Stimulated activated CD4-positive, alpha-beta T cell treated with anti-CD3 and anti-CD28 coated beads, Interleukin-4, amount 100 ng/mL, for 24 hours (primary cell): ENCODE data around the gene HIPK4.
"Not testable (repeated sequence)": the region's sequence is repeated elsewhere in the genome, so short reads cannot be mapped to it uniquely, and the experiment has no call there.

Experiments
- DNase-seq: peaks from one replicate; pipeline ENCODE4 v3.0.0-alpha.2; 2020

HIPK4 gene

DNA sequence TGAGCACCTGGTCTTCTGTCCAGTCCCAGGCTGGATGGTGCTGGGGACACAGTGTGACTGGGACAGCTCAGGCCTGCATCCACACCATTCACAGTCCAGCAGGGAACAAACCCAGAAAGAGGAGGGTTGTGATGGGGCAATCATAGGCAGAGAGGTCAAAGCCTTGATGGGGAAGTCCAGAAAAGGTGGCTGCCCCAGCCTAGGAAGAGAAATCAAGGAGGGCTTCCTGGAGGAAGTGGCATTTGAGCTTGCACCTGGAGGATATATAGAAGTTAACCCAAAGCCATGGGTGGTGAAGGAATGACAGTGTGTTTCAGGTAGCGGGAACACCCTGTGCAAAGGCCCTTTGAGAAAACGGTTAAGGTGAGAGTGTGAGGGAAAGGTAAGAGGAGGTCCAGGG, 25.8 kb upstream of the HIPK4 start:
- DNase-seq: no peak

DNA sequence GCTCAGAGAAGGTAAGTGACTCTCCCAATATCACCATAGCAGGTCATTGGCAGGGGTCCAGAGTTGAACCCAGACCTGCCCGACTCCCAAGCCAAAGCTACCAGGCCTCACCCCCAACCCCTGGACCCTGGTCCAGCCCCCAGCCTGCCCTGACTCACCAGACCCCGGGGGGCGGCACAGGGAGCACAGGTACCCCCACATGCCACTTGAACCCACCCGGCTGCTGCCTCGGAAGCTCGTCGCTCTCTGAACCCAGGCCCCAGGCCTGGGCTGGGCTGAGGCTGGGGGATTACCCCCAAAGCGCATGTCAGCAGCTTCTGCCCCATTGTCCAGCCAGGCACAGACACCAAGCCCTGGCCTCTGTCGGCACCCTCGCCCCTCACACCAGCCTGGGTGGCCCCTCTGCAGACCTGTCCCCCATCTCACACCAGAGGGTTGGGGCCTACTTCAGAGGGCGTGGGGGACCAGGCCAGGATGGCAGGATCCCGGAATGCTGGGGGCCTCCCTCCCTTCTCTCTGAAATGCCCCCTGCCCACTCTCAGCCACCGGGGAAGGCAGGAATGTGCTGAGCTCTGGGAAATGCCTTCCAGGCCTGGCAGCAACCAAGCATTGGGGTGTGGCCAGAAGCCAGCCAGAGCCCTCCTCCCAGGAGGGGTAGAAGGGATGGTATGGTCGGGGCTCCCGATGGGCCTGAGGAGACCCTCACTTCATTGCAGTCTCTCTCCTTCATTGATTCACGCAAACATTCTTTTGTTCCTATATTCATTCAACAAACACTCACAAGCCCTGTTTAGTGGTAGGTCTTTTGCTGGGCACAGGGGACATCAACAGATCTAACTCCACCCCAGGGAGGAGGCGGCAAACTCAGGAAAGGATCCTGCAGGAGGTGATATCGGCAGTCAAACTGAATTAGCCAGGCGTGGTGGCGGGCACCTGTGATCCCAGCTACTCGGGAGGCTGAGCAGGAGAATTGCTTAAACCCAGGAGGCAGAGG, 24.9 kb upstream of the HIPK4 start:
- DNase-seq: no peak

DNA sequence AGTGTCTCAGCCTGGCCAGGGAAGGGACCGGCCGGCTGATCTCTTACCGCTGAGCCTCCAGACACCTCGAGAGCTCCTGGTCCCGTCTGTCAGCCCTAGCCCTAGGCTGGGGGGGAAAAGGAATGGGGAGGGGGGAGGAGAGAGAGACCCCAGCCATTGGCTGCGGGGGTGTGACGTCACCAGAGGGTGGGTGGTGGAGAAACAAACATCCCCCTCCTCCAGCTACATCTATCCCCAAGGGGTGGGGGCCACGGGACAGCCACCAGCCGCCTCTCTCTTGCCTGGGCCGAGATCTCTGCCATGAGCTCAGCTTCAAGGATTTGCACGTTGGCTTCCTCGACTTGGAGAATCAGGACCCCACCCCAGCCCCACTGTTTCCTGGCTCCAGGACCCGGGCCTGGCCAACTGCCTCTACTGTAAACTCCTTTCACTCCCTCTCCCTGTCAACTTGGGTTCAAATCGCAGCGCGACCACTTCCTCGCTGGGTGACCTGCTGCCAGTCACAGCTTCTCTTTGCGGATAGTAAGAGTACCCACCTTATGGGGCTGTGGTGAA, 23.4 kb upstream of the HIPK4 start, which contains the start of gene PRX:
Gene PRX, minus strand, starts transcription at position 88 of the 555 bp plus-strand sequence. CDS start 5,446 bp downstream, outside the sequence.
- DNase-seq: no peak

DNA sequence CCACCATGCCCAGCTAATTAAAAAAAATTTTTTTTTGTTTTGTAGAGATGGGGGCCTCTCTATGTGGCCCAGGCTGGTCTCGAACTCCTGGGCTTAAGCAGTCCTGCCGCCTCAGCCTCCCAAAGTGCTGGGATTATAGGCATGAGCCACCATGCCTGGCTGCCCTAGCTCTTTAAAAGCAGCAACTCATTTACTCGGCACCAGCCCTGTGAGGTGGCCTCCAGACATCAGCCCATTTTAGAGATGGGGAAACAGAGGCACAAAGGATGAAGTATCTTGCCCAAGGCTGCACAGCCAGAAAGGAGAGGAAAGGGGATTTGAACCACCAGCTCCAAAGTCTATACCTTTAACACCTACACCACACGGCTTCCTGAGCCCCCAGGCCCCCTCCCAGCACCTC, 22.9 kb upstream of the HIPK4 start:
- DNase-seq: no peak

DNA sequence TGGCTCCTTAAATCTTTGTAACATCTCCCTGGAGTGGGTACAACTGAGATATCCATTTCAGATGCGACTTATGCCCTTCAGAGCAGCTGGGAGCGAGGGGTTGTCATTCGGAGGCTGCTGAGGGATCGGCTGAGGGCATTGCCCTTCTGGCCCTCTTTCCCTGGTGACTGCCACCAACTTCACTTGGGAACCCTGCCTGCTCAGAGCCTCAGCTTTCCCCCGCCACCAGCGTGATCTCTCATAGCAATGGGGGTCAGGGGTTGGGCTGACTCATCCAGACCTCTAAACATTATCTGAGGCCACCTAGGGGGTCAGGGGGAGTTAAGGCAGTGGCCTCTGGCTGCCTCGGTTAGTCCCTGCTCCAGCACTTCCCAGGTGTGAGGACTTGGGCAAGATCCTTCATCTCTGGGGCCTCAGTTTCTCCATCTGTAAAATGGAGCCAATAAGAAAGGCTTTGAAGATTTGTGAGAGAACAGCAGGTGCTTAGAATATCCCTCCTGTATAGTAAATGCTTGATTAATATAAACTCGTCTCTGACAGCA, 22.0 kb upstream of the HIPK4 start:
- no peak for DNase-seq

DNA sequence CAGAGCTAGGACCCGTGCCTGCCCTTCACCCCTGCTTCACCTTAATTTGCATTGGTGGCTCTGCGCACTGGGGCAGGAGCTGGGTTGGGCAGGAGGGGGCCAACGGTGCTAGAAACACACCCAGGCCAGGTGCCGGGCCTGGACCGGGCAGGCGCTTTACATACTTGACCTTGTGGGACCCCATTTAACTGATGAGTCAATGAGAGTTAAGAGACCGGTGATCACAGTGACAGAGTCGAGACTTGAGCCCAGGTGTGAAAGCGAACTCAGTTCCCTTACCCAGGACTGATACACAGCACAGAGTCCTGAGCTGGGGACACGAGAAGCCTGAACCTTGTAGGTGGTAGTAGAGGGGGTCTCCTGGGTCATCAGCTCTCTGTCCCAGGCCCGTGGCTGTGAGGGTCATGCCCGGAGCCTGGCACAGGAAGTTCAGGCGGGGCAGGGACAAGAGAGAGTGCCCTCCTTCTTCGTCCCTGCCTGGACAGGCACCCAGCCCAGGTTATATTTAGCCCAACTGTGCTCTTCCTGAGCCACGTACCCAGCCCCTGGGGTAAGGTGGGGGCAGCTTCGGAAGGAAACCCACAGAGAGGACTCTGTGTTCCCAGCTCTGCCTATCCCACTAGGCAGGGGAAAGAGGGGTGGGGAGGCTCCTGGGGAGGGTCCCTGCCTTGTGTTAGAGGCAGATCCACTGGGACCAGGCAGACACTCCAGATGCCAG, 21.3 kb upstream of the HIPK4 start:
- DNase-seq: no peak

DNA sequence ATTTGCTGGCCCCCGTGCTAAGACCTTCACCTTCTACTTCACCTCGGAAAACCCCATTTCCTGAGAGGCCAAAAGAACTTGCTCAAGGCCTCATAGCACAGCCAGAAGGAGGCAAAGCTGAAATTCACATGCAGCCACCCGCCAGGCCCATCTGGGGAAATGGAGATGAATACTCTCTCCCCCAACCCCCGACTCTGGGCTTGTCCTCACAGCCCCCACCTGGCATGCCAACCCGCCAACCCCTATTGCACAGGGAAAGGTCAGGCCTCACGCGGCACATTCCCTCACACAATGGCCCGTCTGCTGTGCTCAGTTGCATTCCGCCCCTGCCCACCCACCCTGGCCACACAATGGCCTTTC, 20.0 kb upstream of the HIPK4 start:
- no peak for DNase-seq

DNA sequence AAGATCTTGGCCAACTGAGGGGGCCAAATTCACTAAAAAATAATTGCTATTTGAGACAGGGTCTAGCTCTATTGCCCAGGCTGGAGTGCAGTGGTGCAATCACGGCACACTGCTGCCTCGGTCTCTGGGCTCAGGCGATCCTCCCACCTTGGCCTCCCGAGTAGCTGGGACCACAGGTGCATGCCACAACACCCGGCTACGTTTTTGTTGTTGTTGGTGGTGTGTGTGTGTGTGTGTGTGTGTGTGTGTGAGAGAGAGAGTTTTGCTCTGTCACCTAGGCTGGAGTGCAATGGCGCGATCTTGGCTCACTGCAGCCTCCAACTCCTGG, 18.6 kb upstream of the HIPK4 start:
- DNase-seq: not testable (repeated sequence)

DNA sequence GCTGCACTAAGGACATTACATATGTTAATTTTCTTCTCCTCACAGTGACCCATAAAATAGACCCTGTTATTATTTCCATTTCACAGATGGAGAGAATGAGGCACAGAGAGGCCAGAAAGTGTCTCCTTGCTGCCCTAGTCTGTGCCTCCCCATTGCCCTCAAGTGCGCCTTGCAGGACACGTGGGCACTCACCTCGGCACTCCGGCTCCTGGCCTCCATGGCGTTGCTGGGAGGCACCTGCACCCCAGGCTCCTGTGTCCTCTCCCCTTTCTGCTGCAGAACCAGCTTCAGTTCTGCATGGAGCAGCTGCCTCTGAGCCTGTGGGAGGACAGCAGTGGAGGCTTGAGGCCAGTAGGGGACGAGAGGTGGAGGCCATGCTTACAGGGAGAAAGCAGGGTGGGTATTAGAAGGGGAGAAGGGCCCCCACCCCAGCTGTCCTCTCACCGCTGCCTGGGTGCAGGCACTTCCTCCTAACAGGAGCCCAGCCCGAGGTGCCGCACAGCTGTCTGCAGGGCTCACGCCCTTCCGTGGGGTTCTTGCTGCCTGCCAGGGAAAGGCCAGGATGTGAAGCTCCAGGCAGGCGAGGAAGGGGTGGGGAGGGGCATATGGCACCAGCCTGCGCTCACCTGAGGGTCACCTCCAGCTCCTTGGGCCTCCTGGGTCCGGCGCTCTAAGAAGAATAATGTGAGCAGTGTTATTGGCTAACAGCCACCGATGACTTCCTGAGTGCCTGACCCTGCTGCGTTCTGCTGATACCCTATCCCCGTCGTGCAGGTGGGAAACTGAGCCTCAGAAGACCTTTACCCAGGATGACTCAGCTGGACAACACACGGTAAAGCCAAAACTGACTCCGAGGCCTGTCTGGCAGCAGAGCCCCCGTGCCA, 18.0 kb upstream of the HIPK4 start:
- no peak for DNase-seq

DNA sequence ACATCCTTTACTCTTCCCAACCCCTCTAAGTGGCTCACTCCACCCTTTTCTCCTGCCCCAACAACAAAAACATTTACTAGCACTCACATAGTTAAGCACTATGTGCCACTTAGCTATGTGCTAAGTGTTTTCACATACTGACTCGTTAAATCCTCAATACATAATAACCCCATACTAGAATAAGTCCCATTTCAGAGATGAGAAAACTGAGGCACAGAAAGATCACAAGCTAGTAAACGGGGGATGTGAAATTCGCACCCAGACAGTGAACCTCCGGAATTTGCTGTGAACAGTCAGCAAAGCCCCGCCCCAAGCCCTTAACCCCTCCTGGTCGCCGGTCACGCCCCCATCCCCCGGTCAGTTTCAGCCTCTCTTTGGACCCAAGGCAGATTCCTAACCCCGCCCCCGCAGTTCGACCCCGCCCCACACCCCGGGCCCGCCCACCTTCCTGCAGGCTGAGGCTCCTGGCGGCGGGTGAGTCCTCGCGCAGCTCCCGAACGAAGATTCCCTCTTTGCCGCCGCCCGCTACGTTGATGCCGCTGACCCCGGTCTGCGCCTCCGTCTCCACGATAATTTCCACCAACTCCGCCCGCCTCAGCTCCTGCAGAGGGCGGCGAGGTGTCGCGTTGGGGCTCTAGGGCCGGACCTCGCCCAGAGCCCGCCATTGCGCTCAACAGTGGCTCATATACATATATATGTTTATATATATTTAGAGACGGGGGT, 13.4 kb upstream of the HIPK4 start:
- DNase-seq: peak; percentile 72

DNA sequence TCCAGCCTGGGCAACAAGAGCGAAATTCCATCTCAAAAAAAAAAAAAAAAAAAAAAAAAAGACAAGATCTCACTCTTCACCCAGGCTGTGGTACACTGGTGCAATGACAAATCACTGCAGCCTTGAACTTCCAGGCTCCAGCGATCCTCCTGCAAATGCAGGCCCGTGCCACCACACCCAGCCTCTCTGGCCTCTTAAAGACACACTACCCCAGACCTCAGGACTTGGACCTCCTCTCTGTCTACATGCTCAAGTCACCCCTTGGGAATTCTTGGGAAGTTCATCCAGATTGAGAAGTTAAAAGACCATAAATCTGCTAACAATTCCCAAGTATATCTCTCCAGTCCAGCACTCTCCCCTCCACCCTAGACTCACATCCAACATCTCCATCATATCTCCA, 10.6 kb upstream of the HIPK4 start:
- no peak for DNase-seq

DNA sequence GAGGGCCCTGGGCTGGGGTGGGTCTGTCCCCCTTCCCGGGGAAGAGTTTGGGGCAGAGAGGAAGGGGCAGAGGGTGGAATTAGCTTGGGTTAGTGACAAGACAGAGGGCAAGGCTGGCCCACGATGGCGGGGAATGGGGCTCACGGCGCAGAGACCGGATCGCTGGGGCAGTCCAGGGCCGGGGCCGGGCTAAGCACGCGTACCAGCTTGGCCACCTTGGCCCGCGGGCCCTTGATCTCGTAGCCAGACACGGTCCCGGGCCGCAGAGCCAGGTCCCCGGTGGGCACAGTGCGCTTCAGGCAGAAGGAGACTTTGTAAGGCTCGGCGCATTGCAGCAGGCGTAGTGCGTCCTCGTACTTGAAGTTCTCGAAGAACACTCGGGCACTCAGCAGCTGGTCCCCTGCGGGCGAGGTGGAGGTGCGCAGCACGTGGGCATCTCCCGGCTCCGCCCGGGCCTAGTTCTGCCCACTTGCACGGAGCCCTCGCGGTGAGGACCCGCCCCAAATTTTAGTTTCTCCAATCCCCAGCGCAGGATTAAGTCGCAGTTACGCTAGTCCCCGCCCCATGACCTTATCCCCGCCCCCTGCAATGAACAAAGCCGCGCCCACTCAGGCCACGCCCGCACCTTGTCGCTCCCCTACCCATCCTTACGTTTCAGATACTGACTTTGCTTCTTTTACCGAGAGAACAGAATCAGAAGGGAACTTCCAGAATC, 8.6 kb upstream of the HIPK4 start:
- peak; percentile 59 for DNase-seq

DNA sequence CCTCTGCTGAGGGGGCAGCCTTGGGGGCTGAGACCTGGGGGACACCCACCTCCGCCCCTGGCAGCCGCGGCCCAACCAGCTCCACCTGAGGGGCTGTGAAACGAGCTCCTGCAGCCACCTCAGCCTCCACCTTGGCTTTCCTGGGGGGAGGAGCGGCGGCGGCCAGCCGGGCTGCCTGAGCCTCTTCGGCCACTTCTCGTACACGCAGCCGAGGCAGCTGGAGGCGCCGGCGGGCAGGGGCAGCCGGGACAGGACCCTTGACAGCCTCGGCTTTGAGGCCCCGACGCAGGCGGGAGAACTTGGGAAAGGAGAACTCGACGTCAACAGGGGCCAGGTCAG, 7.6 kb upstream of the HIPK4 start:
- no peak for DNase-seq

DNA sequence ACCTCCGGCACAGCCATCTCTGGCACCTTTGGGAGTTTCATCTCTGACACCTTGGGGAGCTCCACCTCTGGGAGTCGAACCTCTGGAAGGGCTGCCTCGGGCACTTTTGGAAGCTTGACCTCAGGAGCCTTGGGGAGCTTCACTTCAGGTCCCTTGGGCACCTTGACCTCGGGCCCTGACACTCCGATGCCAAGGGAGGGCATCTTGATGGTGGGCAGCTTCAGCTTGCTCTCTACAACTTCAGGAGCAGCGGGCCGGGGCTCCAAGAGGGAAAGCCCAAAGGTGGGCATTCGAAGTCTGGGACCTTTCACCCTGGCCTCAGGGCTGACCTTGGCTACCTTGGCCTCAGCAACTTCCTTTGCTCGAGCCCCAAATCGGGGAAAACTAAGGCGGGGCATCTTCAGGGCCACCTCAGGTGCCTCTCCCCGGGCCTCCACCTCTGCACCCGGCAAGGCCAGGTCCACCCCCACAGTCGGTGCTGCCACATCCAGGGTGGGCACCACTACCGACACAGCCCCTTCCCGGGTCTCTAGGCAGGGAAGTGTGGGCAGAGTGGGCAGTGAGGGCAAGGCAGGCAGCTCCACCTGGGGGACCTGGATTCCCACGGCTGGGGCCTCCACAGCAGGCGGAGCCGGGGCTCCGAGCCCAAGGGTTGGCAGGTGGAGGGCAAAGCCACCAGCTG, 7.0 kb upstream of the HIPK4 start:
- DNase-seq: no peak

DNA sequence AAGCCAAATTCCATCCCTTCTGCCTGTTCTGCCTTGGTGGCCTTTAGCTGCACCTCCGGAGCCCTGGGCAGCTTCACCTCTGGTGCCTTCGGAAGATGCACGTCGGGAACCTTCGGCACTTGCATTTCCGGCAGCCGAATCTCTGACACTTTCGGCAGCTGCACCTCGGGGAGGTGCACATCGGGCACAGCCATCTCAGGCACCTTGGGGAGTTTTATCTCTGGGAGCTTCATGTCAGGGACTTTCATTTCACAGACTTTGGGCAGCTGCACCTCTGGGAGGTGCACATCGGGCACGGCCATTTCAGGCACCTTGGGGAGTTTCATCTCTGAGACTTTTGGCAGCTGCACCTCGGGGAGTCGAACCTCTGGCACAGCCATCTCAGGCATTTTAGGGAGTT, 6.0 kb upstream of the HIPK4 start:
- DNase-seq: no peak

DNA sequence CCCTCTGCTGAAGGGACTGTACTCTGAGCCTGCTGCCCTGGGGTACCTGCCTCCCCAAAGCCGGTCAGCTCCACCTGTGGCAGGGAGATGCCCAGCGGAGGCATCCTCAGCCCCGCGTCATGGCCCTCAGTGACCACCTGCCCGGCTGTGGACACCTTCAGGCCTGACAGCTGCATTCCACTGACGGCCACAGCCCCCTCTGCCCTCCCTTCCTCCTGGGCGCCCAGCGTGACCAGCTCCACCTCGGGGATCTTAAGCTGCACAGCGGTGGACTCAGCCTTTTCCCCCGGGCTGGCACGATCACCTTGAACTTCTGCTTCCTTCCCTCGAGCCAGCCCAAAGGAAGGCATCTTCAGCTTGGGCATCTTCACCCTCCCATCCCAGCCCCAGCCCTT, 4.8 kb upstream of the HIPK4 start:
- no peak for DNase-seq

DNA sequence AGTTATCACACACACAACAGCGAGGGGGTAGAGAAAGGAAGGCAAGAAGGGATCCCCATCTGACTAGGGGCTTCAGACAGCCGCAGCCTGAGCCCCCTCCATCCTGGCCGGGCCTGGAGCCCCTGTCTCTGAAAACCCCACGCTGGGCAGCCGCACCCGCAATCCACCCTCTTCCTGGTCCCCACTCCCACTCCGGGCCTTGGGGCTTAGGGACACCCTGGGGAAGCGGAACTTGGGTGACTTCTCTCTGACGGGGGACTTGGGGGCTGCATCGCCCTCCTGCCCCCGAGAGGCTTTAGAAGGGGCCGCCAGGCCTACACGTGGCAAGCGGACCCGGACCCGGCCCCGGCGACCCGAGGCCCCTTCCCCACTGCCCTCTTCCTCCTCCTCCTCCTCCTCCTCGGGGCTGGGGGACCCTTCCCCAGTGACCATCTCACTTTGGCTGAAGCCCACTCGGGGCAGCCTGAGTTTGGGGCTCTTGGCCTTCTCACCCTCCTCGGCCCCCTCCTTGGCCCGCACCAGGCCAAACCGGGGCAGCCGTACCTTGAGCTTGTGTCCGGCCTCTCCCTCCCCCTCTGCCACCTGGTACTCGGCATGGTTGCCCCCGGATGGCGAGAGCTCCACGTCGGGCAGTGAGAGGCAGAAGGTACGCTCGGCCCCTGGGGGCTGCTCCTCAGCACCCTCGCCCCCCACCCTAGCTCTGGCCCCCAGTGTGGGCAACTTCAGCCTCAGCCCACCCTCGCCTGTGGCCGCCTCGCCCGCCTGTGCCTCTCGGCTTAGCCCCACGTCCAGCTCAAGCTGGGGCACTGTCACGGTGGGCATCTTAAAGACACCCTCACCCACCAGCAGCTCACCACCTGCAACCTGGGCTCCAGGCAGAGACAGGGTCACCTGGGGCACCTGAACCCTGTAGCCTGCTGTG, 4.2 kb upstream of the HIPK4 start:
- no peak for DNase-seq

DNA sequence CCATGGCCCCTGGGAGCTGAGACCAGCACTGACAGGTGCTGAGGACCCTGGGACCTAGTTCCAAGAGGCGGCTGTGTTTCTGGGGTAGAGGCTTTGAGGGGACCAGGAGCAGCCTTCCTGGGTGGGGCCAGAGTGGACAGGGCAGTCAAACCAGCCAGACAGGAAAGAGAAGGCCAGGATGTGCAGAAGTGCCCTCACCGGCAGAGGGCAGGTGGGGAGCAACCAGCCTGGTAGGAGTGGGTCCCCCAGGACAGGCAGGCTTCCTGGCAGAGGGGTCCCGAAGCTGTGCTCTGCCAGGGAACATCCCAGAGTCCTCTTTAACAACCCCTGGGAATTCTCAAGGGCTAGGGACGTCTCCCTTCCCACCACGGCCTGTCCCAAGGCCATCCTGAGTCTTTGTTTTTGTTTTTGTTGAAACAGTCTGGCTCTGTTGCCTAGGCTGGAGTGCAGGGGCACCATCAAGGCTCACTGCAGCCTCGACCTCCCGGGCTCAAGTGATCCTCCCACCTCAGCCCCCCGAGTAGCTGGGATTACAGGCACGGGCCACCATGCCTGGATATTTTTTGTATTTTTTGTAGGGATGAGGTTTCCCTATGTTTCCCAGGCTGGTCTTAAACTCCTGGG, 3.0 kb upstream of the HIPK4 start:
- no peak for DNase-seq

DNA sequence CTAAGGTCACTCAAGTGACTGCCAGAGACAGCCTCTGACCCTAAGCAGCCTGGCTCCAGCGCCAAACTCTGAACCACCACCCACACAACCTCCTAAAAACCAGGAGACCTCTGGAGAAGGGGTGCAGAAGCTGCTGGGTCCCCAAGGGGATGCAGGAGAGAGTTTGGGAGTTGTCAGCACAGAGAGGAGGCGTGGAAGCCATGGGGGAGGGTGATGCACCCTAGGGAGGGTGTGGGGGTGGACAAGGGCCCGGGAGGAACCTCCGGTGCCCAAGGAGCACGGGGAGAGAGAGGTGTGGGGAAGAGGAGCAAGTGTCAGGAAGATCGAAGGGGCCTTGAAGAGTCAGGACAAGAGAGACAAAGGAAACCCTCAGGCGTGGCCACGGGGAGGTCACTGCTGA, 2.1 kb upstream of the HIPK4 start:
- DNase-seq: no peak
